GM13977 (cell line): ENCODE measurements around the gene TBX10.
"Not testable (repeated sequence)": the region's sequence is repeated elsewhere in the genome, so short reads cannot be mapped to it uniquely, and the experiment has no call there.

Experiments used
- DNase-seq: peaks from one replicate; pipeline ENCODE4 v3.0.0; 2012; ENCODE audit warnings: low spot score
- CTCF ChIP-seq: IDR thresholded peaks from 2 replicates; pipeline ENCODE4 v1.5.1; 2012; ENCODE audit warnings: mild to moderate bottlenecking, control low read depth; ENCODE audit not compliant: insufficient read depth; ENCODE audit errors: extremely low read depth, missing control alignments
- in situ Hi-C: fragments of 300-500 bp; cut with MboI; formaldehyde crosslinking; loops from one replicate; pipeline ENCODE4 v1.12.0; 2022; ENCODE audit warnings: low sequenced_read_pairs, low pct_unique_long_range_greater_than_20kb, mixed read lengths, inconsistent platforms; ENCODE audit not compliant: unreplicated experiment

TBX10 gene

GRCh38 chr11:67600324-67601029 lies 39.1 kb downstream of the TBX10 start:
- in situ Hi-C loops = no loop called here
- DNase-seq = peak; percentile 64
- no peak for TF ChIP-seq CTCF

- no peak for DNase-seq
- TF ChIP-seq CTCF = no peak
- in situ Hi-C loops = no loop called here
These were observed 40.4 kb downstream of the TBX10 start for GRCh38 chr11:67599149-67599548.

GRCh38 chr11:67597963-67598362 lies 41.6 kb downstream of the TBX10 start:
- in situ Hi-C loops = not testable (repeated sequence)

GRCh38 chr11:67597458-67597857 lies 42.1 kb downstream of the TBX10 start:
- DNase-seq, in situ Hi-C loops: not testable (repeated sequence)

More at GRCh38 chr11:67597963-67598362, 41.6 kb downstream of the TBX10 start:
- DNase-seq = not testable (repeated sequence)

- in situ Hi-C loops = no loop called here
- no peak for TF ChIP-seq CTCF
- no peak for DNase-seq
These were observed 42.7 kb downstream of the TBX10 start for GRCh38 chr11:67596753-67597300.

- in situ Hi-C loops = no loop called here
- TF ChIP-seq CTCF = no peak
- no peak for DNase-seq
These were observed 45.1 kb downstream of the TBX10 start for GRCh38 chr11:67594480-67594879.

GRCh38 chr11:67593565-67593905 lies 46.0 kb downstream of the TBX10 start:
- no peak for TF ChIP-seq CTCF
- DNase-seq = no peak
- in situ Hi-C loops = no loop called here
